ENCODE results near the gene KDM5C.
A peak's percentile ranks its signal among the peaks of the same experiment; 100 is the strongest.

The KDM5C gene

DNA sequence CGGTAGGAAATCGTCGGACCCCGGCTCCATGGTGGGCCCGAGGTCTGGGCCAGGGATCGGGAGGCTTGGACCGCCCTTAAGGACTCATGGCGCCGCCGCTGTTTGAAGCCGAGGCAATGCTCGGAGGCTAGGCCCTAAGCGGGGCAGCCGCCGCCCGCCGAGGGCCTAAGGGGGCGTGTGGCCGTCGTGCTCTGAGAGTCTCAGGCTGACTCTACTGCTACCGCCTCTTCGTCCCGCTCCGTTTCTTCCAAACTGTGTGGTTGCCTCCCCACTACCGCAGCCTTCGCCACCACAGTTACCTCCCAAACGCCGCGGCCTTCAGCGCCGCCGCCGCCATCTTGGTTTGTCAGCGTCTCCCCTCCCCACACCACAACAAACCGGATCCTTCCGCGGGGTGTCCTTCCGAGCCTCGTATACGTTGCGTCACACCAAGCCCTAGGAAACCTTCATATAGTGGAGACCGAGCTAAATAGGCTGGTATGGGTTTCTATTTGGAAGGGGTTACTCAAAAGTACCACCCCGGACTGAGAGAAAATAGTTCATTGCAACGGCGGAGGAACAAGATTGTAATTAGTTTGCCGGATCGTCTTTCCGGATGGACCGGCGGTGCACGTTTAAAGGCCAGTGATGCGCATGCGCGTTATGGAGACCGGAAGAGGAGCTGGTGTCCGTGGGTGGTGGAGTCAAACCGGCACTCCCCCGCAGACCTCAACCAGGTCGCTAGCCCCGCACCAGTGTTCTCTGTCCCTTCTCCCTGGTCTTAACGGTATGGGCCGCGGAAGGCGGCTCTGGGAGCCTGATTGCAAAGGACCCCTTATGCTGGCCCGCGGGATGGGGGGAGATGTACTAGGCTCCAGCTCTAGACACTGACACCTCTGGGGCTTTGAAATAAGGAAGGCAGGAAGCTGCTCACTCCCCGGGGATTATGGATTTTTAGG lies at the start of gene KDM5C:
KDM5C (minus strand) TSS at position 348 of the 938 bp plus-strand sequence; CDS start at position 30, 318 bp downstream.
- TF ChIP-seq, protein P1, sequence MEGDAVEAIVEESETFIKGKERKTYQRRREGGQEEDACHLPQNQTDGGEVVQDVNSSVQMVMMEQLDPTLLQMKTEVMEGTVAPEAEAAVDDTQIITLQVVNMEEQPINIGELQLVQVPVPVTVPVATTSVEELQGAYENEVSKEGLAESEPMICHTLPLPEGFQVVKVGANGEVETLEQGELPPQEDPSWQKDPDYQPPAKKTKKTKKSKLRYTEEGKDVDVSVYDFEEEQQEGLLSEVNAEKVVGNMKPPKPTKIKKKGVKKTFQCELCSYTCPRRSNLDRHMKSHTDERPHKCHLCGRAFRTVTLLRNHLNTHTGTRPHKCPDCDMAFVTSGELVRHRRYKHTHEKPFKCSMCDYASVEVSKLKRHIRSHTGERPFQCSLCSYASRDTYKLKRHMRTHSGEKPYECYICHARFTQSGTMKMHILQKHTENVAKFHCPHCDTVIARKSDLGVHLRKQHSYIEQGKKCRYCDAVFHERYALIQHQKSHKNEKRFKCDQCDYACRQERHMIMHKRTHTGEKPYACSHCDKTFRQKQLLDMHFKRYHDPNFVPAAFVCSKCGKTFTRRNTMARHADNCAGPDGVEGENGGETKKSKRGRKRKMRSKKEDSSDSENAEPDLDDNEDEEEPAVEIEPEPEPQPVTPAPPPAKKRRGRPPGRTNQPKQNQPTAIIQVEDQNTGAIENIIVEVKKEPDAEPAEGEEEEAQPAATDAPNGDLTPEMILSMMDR (conservative IDR thresholded peaks at IDR 0.05; ENCODE audit: low read depth): no peak
- H3K27ac ChIP-seq: peak within 1 kb of the TSS; percentile 76
- DNase-seq (ENCODE audit: low spot score): peak; percentile 87
- CTCF ChIA-PET: no interaction called here
- POLR2A ChIA-PET (ENCODE audit: low non-redundant PET): no interaction called here

DNA sequence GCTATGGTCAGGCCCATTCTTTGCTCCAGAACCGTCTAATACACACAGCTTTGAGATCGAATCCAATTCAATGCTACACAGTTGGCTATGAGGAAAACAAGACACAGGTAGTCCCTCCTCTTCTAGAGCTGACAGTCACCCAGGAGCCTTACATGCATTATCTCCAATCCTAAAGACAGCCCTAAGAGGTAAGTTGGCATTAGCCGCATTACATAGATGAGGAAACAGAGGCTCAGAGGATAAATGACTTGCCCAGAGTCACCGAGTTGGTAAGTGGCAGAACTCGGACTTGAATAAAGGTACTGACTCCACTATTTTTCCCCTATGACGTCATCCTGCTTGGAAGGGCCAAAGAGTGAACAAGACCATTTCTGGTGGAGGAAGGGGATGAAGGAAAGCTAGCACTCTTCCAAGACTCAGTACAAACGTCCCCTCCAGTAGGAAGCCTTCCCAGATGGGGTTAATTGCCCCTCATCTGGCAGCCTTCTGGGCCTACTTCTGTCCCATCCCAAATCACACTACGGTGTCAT lies 47.9 kb upstream of the KDM5C start:
- POLR2A ChIA-PET (ENCODE audit: low non-redundant PET): no interaction called here

DNA sequence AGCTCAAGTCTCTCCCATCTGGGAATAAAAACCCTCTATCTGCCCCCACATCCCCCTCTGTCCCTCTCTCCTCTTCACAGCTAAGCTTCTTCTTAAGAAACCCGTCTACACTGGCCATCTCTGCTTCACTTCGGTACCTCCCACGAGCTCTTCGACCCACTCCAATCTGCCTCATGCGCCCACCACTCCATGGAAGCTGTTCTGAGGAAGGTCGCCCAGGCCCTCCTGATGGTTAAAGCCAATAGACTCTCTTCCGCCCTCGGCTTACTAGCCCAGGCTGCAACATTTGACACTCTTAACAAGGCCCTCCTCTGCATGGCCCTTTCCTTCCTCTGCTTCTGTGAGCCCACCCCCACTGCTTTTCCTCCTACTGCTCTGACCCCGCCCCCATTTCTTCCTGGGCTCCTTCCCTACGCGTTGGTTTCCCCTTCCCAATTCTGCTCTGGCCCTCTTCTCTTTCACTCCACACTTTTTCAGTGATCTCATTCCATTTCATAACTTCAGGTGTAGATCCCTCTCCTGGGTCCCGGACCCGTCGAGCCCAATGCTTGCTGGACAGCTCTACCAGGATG lies 44.6 kb upstream of the KDM5C start:
- no peak overlapping the region for H3K27ac ChIP-seq
- DNase-seq (ENCODE audit: low spot score): no peak
- ChIA-PET POLR2A (ENCODE audit: low non-redundant PET) (no interaction called here), CTCF (no interaction called here)
- TF ChIP-seq, protein P1 (conservative IDR thresholded peaks at IDR 0.05; ENCODE audit: low read depth): no peak

More for the DNA sequence above, 47.9 kb upstream of the KDM5C start:
- H3K27ac ChIP-seq: no peak overlapping the region
- CTCF ChIA-PET: no interaction called here
- TF ChIP-seq, protein P1 (conservative IDR thresholded peaks at IDR 0.05; ENCODE audit: low read depth): no peak
- no peak for DNase-seq (ENCODE audit: low spot score)

DNA sequence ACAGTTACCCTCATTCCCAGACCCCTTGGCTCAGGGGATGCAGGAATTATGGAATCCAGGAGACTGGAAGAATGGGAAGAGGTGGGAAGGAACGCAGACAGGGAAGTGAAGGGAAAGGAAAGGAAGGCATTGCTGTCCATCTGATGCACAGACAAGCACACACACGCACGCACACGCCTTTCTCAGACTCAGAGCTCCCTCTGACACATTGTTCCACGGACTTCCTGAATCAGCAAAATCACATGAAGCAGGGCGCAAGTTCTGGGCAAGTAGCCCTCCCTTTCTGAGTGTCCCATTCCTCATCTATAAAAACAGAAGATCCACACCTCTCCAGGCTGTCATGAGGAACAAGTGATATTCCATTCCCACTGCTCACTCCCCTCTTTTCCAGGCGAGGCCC lies 43.2 kb upstream of the KDM5C start:
- TF ChIP-seq, protein P1 (conservative IDR thresholded peaks at IDR 0.05; ENCODE audit: low read depth): no peak
- DNase-seq (ENCODE audit: low spot score): peak; percentile 48
- H3K27ac ChIP-seq: peak overlapping the region; percentile 89
- ChIA-PET CTCF (no interaction called here), POLR2A (ENCODE audit: low non-redundant PET) (no interaction called here)

DNA sequence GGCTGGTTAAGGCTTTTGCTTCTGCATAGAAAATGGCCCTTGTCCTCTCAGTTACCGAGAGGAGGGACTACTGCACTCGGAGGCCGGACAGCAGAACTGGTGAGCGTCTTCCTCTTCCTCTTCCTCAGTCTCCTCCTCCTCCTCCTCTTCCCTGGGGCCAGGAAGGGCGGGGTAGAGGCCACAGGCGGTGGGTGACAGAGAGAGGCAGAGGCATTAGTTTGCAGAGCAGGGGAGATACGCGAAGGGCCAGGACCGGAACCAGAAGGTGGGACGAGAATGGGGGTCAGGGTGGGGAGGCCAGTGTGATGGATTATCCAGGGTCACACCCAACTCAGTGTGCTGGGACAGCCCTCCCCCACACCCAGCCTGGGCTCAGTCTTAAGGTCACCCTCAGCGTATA lies 41.9 kb upstream of the KDM5C start:
- no peak for DNase-seq (ENCODE audit: low spot score)
- ChIA-PET POLR2A (ENCODE audit: low non-redundant PET) (no interaction called here), CTCF (no interaction called here)
- H3K27ac ChIP-seq: peak overlapping the region; percentile 89
- TF ChIP-seq, protein P1 (conservative IDR thresholded peaks at IDR 0.05; ENCODE audit: low read depth): no peak

- POLR2A ChIA-PET (ENCODE audit: low non-redundant PET): no interaction called here
- H3K27ac ChIP-seq: peak overlapping the region; percentile 89
- DNase-seq (ENCODE audit: low spot score): no peak
- CTCF ChIA-PET: no interaction called here
- TF ChIP-seq, protein P1 (conservative IDR thresholded peaks at IDR 0.05; ENCODE audit: low read depth): no peak
Measured at GRCh38 chrX:53265771-53266574, 41.0 kb upstream of the KDM5C start.
